NCI-H82 (cell line): Measurements from ENCODE around the gene HOXC11.

Source experiments
- DNase-seq: peaks from one replicate; lab custom pipeline; 2025; lab: John Stamatoyannopoulos, UW

HOXC11 gene

GRCh38 chr12:53958128-53958527, 14.8 kb upstream of the HOXC11 start:
- DNase-seq, result no peak

DNA sequence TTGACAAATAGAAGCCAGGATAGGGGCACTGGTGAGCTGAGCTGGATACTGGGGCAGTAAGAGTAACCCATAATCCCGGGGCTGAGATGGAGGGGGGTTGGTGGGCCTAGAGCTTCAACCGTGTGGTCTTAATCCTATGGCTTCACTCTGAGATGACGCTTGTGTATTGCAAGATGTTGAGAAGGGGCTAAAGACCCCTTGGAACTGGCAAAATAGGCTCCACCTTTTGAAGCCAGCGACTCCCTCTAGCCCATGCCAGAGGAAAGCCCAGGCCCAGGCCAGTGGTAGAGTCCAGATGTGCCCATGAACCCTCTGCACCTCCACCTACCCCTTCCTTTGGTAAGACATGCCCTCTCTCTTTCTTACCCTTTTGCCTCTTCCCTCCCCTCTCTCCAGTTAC, 13.6 kb upstream of the HOXC11 start:
- DNase-seq, result peak; percentile 43

GRCh38 chr12:53960187-53961024, 12.5 kb upstream of the HOXC11 start:
- DNase-seq, result no peak

DNA sequence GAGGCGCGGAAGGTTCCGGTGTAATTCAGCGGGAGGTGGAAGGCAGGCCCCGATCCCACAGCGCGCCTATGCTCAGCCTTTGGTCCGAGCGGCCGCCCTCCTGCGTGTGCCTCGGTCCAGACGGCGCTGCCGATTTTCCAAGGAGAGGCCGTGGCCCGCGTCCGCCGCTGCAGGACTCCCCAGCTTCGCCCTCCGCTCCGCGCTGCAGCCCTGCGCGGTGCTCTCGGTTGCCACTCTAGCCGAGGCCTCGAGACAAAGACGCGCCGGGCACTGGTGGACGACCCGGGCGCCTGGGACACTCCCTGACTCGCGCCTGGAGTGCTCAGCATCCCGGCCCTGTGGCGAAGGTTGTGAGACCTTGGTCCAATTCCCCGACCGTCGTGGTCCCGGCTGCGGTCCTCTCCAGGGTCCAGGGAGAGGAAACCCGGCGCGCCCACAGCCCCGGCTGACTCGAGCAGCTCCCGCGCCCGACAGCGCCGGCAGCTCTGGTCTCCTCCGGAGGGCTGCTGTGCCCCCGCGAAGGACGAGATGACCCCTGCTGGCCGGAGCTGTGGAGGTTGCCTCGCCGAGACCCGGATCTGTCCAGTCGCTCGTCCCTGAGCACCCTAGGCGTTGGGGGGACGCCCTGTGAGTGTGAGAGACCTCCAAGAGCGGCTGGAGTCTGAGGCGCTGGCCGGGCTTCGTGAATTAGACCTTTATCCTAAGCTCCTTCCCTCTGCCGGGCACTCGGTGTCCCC, 11.7 kb upstream of the HOXC11 start:
- DNase-seq, result no peak

DNA sequence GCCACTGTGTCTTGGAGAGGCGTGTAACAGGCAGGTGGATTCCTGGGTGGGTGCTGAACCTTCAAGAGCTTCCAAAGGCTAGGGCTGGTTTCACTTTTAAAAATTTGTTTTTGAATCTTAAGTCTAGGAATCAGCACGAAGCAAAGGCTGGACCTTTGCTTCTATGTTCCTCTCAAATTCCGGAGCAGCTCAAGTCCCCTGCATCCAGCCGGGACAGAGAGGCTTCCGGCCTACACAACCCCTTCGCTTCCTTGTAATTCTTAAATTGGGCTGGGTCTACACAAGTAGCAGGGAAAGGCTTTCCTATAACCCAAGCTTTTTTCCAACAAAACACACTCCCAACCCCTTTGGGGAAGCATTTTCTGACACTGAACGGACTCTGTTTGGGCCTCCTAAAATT, 9.9 kb upstream of the HOXC11 start:
- DNase-seq, result no peak

- no peak for DNase-seq
Measured at GRCh38 chr12:53963434-53964314, 9.3 kb upstream of the HOXC11 start.

DNA sequence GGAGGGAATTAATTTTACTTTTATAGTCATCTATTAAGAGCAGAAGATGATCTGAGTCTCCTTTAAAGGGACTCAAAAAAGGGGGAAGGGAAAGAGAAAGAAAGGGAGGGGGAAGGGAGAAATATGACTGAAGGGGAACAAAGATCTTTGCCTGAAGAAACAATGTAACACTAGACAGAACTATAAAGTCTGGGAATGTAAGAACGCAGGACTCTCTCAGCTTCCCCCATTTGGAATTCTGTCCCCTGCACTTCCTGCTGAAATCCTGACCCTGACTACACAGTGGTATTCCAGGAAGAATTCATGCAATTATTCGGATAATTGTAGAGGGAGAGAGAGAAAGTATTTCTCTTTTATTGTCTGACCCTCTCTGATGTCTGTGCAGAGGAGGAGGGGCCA, 8.6 kb upstream of the HOXC11 start:
- no peak for DNase-seq

DNA sequence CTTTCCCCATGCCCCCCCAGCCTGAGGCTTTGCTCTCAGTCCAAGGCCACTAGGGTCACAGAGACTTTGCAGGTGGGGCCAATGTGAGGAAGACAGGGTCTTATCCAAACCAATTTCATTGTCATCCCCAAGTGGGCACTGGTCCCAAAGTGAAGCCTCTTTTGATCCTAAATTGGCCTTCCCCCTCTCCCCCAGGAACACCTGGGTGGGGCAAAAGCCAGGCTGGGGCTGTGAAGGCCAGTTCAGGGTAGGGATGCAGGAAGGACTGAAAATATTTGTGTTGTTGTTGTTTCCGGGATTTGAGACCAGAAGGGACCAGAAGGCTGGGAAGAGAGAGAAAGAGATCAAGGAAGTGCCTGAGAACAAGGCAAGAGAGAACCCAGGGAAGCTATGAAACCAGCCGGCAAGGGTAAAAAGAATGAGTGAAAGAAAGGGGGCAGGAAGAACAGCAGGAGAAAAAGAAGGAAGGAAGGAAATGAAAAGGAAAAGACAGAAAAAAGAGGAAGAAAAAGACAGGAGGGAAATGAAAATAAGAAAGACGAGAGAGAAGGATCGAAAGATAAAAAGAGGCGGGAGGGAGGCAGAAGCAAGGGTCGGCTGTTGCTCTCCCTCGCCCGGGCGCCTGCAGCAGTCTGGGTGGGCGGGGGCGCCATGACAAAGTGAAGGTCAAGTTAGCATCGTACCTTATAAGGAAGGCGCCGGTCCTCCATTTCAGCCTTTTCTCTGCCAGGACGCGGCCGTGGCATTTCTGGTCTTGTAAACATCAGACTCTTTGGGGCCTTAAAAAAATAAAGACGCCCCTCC, 7.4 kb upstream of the HOXC11 start:
- DNase-seq, result no peak

DNA sequence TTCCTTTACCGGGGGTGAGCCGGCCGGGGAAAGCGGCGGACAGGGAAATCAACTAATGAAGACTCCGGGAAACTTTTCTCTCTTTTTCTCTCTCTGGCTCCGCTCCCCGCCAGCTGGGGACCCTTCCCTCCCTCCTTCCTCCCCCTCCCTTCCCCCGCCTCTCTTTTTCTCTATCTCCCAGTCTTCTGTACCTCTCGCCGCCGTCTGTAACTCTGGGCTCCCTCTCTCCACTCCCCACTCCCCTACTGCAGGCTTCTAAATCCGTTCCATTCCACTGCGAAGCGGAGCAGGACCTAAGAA, 6.9 kb upstream of the HOXC11 start:
- no peak for DNase-seq

GRCh38 chr12:53966385-53967133, 6.4 kb upstream of the HOXC11 start:
- no peak for DNase-seq

DNA sequence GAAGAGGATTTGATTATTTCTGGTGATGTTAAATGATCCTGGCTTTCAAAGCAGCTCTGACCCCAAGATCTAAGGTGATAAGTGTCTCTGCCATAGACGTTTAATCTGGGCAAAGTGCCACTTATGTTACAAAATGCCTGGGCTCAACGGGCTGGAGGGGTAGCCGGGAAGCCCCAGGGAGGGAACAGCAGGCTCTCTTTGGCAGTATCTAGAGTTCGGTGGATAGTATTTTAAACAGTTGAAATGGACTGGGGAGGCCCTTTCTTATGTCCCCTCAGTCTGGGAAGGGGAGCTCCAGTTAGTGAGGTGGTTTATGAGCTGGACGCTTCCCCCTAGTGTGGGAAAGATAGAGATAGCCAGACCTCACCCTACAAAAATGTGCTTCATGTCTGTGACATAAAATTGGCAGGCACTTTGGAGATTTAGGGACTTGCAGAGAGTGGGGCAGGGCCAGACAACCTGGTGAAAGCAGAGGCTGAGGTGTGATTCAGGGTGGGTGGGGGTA, 5.5 kb upstream of the HOXC11 start:
- DNase-seq, result no peak

DNA sequence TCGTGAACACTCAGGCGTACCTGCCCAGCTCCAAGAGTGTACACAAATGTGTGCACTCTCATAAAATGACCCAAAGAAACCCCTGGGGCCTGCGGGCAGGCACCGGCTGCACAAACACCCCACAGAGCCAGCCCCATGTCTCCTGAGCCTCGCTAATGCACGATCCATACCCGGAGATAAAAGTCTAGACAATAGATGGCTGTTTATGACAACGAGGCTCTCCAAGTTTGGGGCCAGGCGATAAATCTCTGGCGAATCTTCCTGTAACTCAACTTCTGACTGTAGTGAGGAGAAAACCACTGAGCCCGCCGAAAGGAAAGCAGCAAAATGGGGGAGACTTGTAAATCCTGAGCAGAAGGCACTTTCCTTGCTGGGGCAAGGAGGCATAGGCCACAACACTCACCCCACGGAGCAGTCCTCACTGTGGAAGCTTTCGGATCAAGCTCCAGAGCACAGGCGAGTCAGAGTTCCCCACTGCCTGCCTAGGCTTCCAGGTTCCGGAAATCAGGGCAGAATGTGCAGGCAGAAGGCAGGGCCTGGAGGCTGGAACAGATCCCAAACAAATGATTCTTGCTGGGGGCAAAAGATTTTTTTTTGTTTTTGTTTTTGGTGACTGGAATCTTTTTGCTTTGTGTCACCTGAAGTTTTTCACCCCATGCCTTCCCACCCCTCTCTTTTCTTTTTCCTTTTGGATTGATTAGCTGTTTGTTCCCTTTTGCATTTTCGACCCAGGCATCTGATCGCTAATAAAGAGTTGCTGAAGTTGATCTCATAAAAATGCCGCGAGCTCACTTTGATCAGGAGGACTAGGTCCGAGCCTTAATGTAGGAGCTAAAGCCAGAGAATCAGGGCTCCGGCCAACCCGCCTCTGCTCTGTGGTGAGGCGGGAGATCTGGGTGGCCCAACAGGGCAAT, 4.5 kb upstream of the HOXC11 start:
- DNase-seq, result no peak

DNA sequence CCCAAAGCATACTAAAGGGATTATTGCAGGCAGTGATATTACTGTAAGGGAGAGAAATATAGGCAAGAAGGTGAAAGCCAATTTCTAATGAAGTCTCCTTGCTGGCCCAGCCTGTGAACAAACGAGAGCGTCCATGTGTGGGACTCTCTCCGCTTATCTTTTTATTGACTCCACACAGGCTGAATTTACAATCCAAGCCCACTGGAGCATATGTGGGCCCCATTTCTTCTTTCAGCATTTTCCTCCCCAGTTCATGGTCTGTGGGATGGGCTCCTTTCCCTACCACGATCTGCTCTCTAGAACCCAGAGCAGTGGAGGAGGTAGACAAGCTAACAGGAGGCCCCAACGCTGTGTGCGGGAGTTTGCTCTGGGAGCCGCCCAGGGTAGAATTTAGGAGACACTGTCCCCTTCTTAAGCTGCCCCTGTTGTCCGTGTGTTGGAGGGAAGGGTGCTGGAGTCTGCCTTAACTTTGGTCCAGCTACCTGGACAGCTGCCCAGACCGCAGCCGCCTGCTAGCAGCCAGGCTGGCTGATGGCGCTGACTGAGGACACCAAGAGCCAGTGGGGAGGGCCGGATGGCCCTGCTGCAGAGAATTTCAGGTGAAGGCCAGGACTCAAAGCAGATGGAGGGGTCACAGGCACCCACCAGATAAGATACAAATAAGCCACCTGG, 3.2 kb upstream of the HOXC11 start:
- DNase-seq, result no peak

DNA sequence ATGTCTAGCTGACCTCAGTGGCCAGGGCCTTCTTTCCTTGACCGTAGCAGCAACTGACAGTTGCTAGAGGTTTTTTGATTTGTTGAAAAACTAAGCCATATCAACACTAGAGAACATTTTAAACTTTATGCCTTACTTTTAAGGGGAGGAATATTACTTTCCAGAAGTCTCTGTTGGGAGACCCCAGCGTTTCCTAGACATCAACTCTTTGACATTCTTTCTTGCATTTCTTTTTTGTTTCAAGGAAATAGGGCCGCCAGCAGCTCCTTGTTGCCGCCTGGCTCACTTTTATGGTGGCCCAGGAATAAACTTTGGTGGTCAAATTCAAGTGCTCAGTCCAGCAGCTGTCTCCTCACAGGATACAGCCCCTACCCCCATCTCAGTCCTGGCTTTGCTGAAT, 2.5 kb upstream of the HOXC11 start:
- no peak for DNase-seq

GRCh38 chr12:53971129-53971528, 1.8 kb upstream of the HOXC11 start:
- DNase-seq, result no peak

GRCh38 chr12:53971686-53972085, 1.2 kb upstream of the HOXC11 start:
- no peak for DNase-seq

DNA sequence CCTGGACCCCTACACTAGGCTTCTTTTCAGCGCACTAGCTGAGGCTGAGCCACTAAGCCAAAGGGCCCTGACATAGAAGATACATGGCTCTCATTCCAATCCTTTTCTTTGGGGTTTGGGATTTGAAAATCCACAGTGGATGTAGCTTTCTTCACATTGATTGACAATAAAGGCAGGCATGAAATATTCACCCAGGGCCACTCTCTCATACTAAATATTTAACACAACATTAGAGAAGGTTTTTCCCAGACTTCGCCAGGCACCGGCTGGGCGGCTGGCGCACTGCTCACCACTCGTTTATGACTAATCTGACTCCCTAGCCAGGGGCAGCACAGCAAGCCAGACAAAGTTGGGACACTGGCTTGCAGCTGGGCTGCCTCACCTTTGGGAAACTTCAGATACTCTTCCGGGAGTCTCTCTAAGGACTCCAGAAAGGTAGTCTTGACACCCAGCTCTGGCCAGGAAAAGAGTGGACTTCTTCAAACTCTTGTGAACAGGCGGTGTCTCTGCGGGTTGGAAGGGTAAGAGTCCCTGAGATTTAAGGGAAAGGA, 699 bp upstream of the HOXC11 start:
- no peak for DNase-seq

GRCh38 chr12:53973236-53974042, 513 bp downstream of the HOXC11 start:
- DNase-seq, result no peak
